ENCODE results near the gene AP1AR. TPM values are rescaled to one million over a fixed set of nuclear protein-coding genes. Genes with fewer than 3 reads are reported as not detected.

Gene AP1AR
- total and polyA plus RNA-seq, 2 of the 8 experiments (the other 6 are each of a cell fraction or from before 2014, with no cell fraction given) = 5.3 to 27.7 TPM

DNA sequence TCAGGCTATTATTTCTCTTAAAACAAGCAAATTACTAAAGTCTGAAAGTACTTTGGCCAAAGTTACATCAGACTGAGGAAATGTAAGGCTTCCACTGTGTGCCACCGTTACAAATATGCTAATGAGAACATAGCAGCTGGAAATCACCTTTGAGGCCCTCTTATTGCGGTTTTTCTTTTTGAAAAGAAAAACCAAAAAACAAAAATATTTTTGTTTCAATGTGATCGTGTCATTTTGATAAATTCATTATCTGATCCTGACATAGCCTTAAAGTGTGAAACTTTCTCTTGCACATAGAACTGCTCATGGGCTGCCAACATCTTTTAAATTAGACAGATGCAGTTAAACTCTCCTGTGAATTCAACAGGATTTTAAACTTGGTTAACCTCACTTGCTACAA, 56.9 kb downstream of the AP1AR start (continued):
- TF ChIP-seq, protein P1, sequence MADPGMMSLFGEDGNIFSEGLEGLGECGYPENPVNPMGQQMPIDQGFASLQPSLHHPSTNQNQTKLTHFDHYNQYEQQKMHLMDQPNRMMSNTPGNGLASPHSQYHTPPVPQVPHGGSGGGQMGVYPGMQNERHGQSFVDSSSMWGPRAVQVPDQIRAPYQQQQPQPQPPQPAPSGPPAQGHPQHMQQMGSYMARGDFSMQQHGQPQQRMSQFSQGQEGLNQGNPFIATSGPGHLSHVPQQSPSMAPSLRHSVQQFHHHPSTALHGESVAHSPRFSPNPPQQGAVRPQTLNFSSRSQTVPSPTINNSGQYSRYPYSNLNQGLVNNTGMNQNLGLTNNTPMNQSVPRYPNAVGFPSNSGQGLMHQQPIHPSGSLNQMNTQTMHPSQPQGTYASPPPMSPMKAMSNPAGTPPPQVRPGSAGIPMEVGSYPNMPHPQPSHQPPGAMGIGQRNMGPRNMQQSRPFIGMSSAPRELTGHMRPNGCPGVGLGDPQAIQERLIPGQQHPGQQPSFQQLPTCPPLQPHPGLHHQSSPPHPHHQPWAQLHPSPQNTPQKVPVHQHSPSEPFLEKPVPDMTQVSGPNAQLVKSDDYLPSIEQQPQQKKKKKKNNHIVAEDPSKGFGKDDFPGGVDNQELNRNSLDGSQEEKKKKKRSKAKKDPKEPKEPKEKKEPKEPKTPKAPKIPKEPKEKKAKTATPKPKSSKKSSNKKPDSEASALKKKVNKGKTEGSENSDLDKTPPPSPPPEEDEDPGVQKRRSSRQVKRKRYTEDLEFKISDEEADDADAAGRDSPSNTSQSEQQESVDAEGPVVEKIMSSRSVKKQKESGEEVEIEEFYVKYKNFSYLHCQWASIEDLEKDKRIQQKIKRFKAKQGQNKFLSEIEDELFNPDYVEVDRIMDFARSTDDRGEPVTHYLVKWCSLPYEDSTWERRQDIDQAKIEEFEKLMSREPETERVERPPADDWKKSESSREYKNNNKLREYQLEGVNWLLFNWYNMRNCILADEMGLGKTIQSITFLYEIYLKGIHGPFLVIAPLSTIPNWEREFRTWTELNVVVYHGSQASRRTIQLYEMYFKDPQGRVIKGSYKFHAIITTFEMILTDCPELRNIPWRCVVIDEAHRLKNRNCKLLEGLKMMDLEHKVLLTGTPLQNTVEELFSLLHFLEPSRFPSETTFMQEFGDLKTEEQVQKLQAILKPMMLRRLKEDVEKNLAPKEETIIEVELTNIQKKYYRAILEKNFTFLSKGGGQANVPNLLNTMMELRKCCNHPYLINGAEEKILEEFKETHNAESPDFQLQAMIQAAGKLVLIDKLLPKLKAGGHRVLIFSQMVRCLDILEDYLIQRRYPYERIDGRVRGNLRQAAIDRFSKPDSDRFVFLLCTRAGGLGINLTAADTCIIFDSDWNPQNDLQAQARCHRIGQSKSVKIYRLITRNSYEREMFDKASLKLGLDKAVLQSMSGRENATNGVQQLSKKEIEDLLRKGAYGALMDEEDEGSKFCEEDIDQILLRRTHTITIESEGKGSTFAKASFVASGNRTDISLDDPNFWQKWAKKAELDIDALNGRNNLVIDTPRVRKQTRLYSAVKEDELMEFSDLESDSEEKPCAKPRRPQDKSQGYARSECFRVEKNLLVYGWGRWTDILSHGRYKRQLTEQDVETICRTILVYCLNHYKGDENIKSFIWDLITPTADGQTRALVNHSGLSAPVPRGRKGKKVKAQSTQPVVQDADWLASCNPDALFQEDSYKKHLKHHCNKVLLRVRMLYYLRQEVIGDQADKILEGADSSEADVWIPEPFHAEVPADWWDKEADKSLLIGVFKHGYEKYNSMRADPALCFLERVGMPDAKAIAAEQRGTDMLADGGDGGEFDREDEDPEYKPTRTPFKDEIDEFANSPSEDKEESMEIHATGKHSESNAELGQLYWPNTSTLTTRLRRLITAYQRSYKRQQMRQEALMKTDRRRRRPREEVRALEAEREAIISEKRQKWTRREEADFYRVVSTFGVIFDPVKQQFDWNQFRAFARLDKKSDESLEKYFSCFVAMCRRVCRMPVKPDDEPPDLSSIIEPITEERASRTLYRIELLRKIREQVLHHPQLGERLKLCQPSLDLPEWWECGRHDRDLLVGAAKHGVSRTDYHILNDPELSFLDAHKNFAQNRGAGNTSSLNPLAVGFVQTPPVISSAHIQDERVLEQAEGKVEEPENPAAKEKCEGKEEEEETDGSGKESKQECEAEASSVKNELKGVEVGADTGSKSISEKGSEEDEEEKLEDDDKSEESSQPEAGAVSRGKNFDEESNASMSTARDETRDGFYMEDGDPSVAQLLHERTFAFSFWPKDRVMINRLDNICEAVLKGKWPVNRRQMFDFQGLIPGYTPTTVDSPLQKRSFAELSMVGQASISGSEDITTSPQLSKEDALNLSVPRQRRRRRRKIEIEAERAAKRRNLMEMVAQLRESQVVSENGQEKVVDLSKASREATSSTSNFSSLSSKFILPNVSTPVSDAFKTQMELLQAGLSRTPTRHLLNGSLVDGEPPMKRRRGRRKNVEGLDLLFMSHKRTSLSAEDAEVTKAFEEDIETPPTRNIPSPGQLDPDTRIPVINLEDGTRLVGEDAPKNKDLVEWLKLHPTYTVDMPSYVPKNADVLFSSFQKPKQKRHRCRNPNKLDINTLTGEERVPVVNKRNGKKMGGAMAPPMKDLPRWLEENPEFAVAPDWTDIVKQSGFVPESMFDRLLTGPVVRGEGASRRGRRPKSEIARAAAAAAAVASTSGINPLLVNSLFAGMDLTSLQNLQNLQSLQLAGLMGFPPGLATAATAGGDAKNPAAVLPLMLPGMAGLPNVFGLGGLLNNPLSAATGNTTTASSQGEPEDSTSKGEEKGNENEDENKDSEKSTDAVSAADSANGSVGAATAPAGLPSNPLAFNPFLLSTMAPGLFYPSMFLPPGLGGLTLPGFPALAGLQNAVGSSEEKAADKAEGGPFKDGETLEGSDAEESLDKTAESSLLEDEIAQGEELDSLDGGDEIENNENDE (IDR thresholded peaks at IDR 0.05; ENCODE audit: insufficient replicate concordance, low read length) = no peak
- no peak for TF ChIP-seq BCL11A (IDR thresholded peaks at IDR 0.05; ENCODE audit: low read depth in 2 of 2, low read length in 2 of 2)
- TF ChIP-seq CHD2 (IDR thresholded peaks at IDR 0.05; ENCODE audit: low read length) = no peak
- TF ChIP-seq RAD21 (IDR thresholded peaks at IDR 0.05 in 1 of 2, conservative IDR thresholded peaks at IDR 0.05 in 1 of 2; ENCODE audit: low read depth in 2 of 2, low read length in 2 of 2) = no peak
- no peak for TF ChIP-seq CBX5 (IDR thresholded peaks at IDR 0.05; ENCODE audit: low read depth, low read length)
